ENCODE data around the gene RNF152.

The RNF152 gene

DNA sequence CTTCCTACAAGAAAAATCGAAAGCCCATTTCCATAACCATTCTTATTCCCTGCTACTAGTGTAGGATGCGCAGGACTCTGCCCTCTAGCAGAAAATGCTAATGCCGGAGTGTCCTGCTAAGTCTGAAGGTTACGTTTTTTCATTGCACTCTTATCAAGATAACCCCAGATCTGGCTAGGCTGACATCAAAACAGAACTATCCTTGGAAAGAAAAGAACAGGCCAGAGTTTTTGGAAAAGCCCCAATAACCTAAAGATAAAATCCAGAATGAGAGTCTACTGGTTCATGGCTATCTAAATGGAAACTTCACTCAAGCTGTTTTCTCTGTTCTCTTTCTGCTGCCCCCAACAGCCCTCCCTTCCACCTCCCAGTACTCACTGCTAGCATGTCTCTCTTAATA is 913 bp downstream of the RNF152 start:
- Histone ChIP-seq H3K9me3 (ENCODE audit: severe bottlenecking) (no peaks in the 10 kb centered on the region), H3K36me3 (ENCODE audit: low read depth) (no peaks in the 10 kb centered on the region; the same call in 1 of the 2 replicates), H3K4me3 (ENCODE audit: severe bottlenecking) (no peak overlapping the region), H3K27me3 (ENCODE audit: insufficient read depth, poor library complexity, severe bottlenecking) (no peaks in the 10 kb centered on the region), H3K4me1 (ENCODE audit: insufficient read depth, poor library complexity, severe bottlenecking) (peaks cover 23% of the 10 kb centered on the region), H3K27ac (ENCODE audit: poor library complexity, severe bottlenecking) (no peak overlapping the region)
- TF ChIP-seq, protein P1, sequence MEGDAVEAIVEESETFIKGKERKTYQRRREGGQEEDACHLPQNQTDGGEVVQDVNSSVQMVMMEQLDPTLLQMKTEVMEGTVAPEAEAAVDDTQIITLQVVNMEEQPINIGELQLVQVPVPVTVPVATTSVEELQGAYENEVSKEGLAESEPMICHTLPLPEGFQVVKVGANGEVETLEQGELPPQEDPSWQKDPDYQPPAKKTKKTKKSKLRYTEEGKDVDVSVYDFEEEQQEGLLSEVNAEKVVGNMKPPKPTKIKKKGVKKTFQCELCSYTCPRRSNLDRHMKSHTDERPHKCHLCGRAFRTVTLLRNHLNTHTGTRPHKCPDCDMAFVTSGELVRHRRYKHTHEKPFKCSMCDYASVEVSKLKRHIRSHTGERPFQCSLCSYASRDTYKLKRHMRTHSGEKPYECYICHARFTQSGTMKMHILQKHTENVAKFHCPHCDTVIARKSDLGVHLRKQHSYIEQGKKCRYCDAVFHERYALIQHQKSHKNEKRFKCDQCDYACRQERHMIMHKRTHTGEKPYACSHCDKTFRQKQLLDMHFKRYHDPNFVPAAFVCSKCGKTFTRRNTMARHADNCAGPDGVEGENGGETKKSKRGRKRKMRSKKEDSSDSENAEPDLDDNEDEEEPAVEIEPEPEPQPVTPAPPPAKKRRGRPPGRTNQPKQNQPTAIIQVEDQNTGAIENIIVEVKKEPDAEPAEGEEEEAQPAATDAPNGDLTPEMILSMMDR (IDR thresholded peaks at IDR 0.05; ENCODE audit: poor library complexity, severe bottlenecking): no peak
- DNase-seq (ENCODE audit: low spot score): no peak
- no peak for ATAC-seq (ENCODE audit: low read depth)

DNA sequence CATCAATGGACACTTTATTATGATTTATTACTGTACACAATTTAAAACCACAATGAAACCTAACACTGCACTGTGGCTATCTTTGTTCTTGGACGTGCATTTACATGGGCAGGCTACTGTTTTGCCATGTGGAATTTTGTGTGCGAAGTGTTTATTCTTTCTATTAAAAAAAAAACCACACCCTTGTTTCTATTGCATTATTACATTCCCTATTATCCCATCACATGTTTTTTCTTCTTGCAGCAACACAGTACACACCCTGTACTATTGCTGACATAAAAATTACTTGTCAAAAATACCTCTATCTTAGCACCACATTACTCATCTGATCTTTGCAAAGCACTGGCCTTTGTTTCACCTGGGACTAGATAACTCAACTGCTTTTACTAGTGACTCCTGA is 1.5 kb downstream of the RNF152 start:
- Histone ChIP-seq H3K36me3 (ENCODE audit: low read depth) (no peaks in the 10 kb centered on the region; the same call in 1 of the 2 replicates), H3K27ac (ENCODE audit: poor library complexity, severe bottlenecking) (no peak overlapping the region), H3K4me1 (ENCODE audit: insufficient read depth, poor library complexity, severe bottlenecking) (peaks cover 18% of the 10 kb centered on the region), H3K4me3 (ENCODE audit: severe bottlenecking) (no peak overlapping the region), H3K9me3 (ENCODE audit: severe bottlenecking) (no peaks in the 10 kb centered on the region), H3K27me3 (ENCODE audit: insufficient read depth, poor library complexity, severe bottlenecking) (no peaks in the 10 kb centered on the region)
- DNase-seq (ENCODE audit: low spot score) (no peak), ATAC-seq (ENCODE audit: low read depth) (peak; percentile 80)
- TF ChIP-seq, protein P1 (IDR thresholded peaks at IDR 0.05; ENCODE audit: poor library complexity, severe bottlenecking): no peak

DNA sequence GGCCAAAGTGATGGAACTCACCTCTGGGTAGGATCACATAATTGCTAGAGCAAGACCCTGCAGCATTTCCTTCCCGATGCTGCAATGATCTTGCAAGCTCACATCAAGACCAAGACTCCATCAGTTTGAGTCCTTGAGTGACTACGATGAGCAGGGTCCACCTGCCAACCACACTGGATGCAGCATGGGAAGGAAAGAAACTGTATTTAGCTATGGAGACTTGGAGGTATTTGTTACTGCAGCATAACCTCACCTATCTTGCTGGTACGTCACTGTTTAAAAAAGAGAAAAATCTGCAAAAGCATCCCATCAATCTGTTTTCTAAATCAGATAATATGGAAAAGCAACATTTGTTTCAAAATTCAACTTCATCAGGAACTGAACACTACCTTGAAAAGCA is 2.5 kb downstream of the RNF152 start:
- TF ChIP-seq, protein P1 (IDR thresholded peaks at IDR 0.05; ENCODE audit: poor library complexity, severe bottlenecking): no peak

DNA sequence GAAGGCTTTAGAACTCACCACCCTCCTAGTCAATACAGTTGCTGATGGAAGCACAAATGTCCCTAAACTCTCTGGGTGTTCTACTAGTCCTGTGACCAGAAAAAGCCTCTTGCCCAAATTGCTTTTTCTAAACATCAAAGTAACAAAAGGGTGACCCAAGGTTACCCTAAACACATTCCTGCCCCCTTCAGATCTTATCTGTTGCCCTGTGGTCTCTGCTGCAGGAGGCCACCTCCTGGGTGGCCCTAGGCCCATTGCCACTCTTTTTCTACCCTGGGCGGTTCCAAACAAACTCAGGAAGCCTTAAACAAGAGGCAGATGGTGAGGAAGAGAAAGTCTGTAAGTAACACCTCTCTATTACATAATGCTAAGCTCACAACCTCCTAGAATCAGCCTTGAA is 3.3 kb downstream of the RNF152 start:
- H3K4me1 ChIP-seq (ENCODE audit: insufficient read depth, poor library complexity, severe bottlenecking): peaks cover 17% of the 10 kb centered on the region
- ATAC-seq (ENCODE audit: low read depth) (no peak), DNase-seq (ENCODE audit: low spot score) (no peak)
- H3K36me3 ChIP-seq (ENCODE audit: low read depth): no peaks in the 10 kb centered on the region; the same call in 1 of the 2 replicates
- no peaks in the 10 kb centered on the region for H3K9me3 ChIP-seq (ENCODE audit: severe bottlenecking)
- H3K27me3 ChIP-seq (ENCODE audit: insufficient read depth, poor library complexity, severe bottlenecking): no peaks in the 10 kb centered on the region
- no peak overlapping the region for H3K27ac ChIP-seq (ENCODE audit: poor library complexity, severe bottlenecking)
- TF ChIP-seq, protein P1 (IDR thresholded peaks at IDR 0.05; ENCODE audit: poor library complexity, severe bottlenecking): no peak
- no peak overlapping the region for H3K4me3 ChIP-seq (ENCODE audit: severe bottlenecking)

More for the DNA sequence above, 2.5 kb downstream of the RNF152 start:
- Histone ChIP-seq H3K4me1 (ENCODE audit: insufficient read depth, poor library complexity, severe bottlenecking) (peaks cover 17% of the 10 kb centered on the region), H3K27me3 (ENCODE audit: insufficient read depth, poor library complexity, severe bottlenecking) (no peaks in the 10 kb centered on the region), H3K9me3 (ENCODE audit: severe bottlenecking) (no peaks in the 10 kb centered on the region), H3K27ac (ENCODE audit: poor library complexity, severe bottlenecking) (no peak overlapping the region), H3K4me3 (ENCODE audit: severe bottlenecking) (no peak overlapping the region), H3K36me3 (ENCODE audit: low read depth) (no peaks in the 10 kb centered on the region; the same call in 1 of the 2 replicates)
- DNase-seq (ENCODE audit: low spot score) (no peak), ATAC-seq (ENCODE audit: low read depth) (no peak)

DNA sequence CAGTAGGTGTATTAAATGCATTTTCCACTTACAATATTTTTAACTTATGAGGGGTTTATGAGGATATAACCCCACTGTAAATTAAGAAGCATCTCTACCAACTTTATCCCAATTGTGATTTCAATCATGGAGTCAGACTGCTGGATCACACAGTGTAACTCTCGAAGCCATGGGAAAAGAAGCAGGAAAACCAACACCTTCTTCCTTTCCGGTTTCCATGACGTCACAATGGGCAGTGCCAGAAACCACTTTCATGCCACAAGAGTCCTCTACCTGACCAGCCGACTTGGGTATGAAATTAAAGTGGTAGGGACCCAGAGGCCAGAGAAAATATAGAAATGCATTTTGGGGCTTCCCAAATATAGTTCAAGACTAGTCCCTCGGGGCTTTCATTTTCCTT is 4.2 kb downstream of the RNF152 start:
- H3K27ac ChIP-seq (ENCODE audit: poor library complexity, severe bottlenecking): no peak overlapping the region
- H3K4me3 ChIP-seq (ENCODE audit: severe bottlenecking): no peak overlapping the region
- no peaks in the 10 kb centered on the region for H3K27me3 ChIP-seq (ENCODE audit: insufficient read depth, poor library complexity, severe bottlenecking)
- H3K4me1 ChIP-seq (ENCODE audit: insufficient read depth, poor library complexity, severe bottlenecking): peaks cover 17% of the 10 kb centered on the region
- ATAC-seq (ENCODE audit: low read depth) (no peak), DNase-seq (ENCODE audit: low spot score) (no peak)
- no peaks in the 10 kb centered on the region for H3K9me3 ChIP-seq (ENCODE audit: severe bottlenecking)
- no peaks in the 10 kb centered on the region; the same call in 1 of the 2 replicates for H3K36me3 ChIP-seq (ENCODE audit: low read depth)
- TF ChIP-seq, protein P1 (IDR thresholded peaks at IDR 0.05; ENCODE audit: poor library complexity, severe bottlenecking): no peak

All from RWPE2 (cell line).